HEK293 (cell line): ENCODE measurements around the gene WIPF3.

ENCODE experiments used
- CTCF ChIP-seq: fragments of 450-650 bp; formaldehyde crosslinking; IDR thresholded peaks from 2 replicates; pipeline ENCODE4 v1.5.1; 2016; ENCODE audit warnings: missing biosample characterization, missing genetic modification characterization
- RBAK ChIP-seq: fragments of 450-650 bp; formaldehyde crosslinking; IDR thresholded peaks from 2 replicates; pipeline ENCODE4 v1.5.1; 2016; ENCODE audit warnings: missing biosample characterization, missing genetic modification characterization
- SETDB1 ChIP-seq: IDR thresholded peaks from one replicate; pipeline ENCODE4 v1.6.1; 2017; ENCODE audit warnings: mild to moderate bottlenecking, low read length, moderate library complexity, mixed read lengths; ENCODE audit not compliant: insufficient read length
- ZBTB21 ChIP-seq: fragments of 450-650 bp; formaldehyde crosslinking; IDR thresholded peaks from 2 replicates; pipeline ENCODE4 v1.5.1; 2017; ENCODE audit warnings: missing biosample characterization, missing genetic modification characterization

GRCh38 chr7:29871787-29872398 lies 65.6 kb downstream of the WIPF3 start:
- TF ChIP-seq RBAK (tag by site-specific recombination) = no peak
- no peak for TF ChIP-seq ZBTB21 (tag by site-specific recombination)
- TF ChIP-seq SETDB1 = no peak
- no peak for TF ChIP-seq CTCF
